Measurements from ENCODE around the gene ZNF532. TPM values are rescaled to one million over a fixed set of nuclear protein-coding genes. Genes with fewer than 3 reads are reported as not detected.
"Not testable (repeated sequence)": the region's sequence is repeated elsewhere in the genome, so short reads cannot be mapped to it uniquely, and the experiment has no call there.

Gene ZNF532
- total RNA-seq, 1 experiment from 2014 or later, result 118 TPM

GRCh38 chr18:58820251-58820650, 44.4 kb upstream of the ZNF532 start:
- no peaks in the 10 kb centered on the region for H3K27me3 ChIP-seq (replicated peaks; ENCODE audit: insufficient read depth, low read depth, low read length, poor library complexity)
- no peaks in the 10 kb centered on the region for H3K36me3 ChIP-seq (ENCODE audit: insufficient read depth, low read length, poor library complexity, severe bottlenecking)
- no peak for DNase-seq (ENCODE audit: low spot score)
- ChIA-PET CTCF (no interaction called here), POLR2A (ENCODE audit: low non-redundant PET) (no interaction called here)
- intact Hi-C loops (cut with micrococcal nuclease; ENCODE audit: unreplicated experiment), result no loop called here
- no peak overlapping the region for H3K4me3 ChIP-seq (ENCODE audit: low read depth, low read length, poor library complexity, severe bottlenecking)
- no TSS peak for BruUV-seq (replicated peaks)
- no peaks in the 10 kb centered on the region for H3K9me3 ChIP-seq (ENCODE audit: low read depth, low read length, poor library complexity, severe bottlenecking)
- TF ChIP-seq EZH2 (IDR thresholded peaks at IDR 0.05; ENCODE audit: borderline replicate concordance, low read depth, low read length, poor library complexity, severe bottlenecking) (no peak), CTCF (conservative IDR thresholded peaks at IDR 0.05; ENCODE audit: low read depth, low read length) (no peak)
- H3K4me1 ChIP-seq (ENCODE audit: insufficient read depth, low read length, poor library complexity, severe bottlenecking), result peaks cover 9% of the 10 kb centered on the region
- H3K27ac ChIP-seq (ENCODE audit: low read depth, low read length, poor library complexity, severe bottlenecking), result no peak overlapping the region

- H3K27ac ChIP-seq (ENCODE audit: low read depth, low read length, poor library complexity, severe bottlenecking), result no peak overlapping the region
- H3K36me3 ChIP-seq (ENCODE audit: insufficient read depth, low read length, poor library complexity, severe bottlenecking), result no peaks in the 10 kb centered on the region
- intact Hi-C loops (cut with micrococcal nuclease; ENCODE audit: unreplicated experiment), result no loop called here
- no peaks in the 10 kb centered on the region for H3K27me3 ChIP-seq (replicated peaks; ENCODE audit: insufficient read depth, low read depth, low read length, poor library complexity)
- no peak for DNase-seq (ENCODE audit: low spot score)
- H3K4me1 ChIP-seq (ENCODE audit: insufficient read depth, low read length, poor library complexity, severe bottlenecking), result peaks cover 9% of the 10 kb centered on the region
- ChIA-PET POLR2A (ENCODE audit: low non-redundant PET) (no interaction called here), CTCF (interaction anchor here (0.7 kb wide), 1 partner anchor 230 kb away, joined by 3 read pairs; no protein-coding TSS in a partner anchor)
- H3K9me3 ChIP-seq (ENCODE audit: low read depth, low read length, poor library complexity, severe bottlenecking), result no peaks in the 10 kb centered on the region
- TF ChIP-seq CTCF (conservative IDR thresholded peaks at IDR 0.05; ENCODE audit: low read depth, low read length), result no peak
- H3K4me3 ChIP-seq (ENCODE audit: low read depth, low read length, poor library complexity, severe bottlenecking), result no peak overlapping the region
- BruUV-seq (replicated peaks), result no TSS peak
Measured at GRCh38 chr18:58822944-58823343, 41.7 kb upstream of the ZNF532 start.

- intact Hi-C loops (cut with micrococcal nuclease; ENCODE audit: unreplicated experiment), result no loop called here
- ChIA-PET CTCF (no interaction called here), POLR2A (ENCODE audit: low non-redundant PET) (no interaction called here)
- H3K4me1 ChIP-seq (ENCODE audit: insufficient read depth, low read length, poor library complexity, severe bottlenecking), result peaks cover 9% of the 10 kb centered on the region
- no TSS peak for BruUV-seq (replicated peaks)
- no peak overlapping the region for H3K27ac ChIP-seq (ENCODE audit: low read depth, low read length, poor library complexity, severe bottlenecking)
- H3K36me3 ChIP-seq (ENCODE audit: insufficient read depth, low read length, poor library complexity, severe bottlenecking), result no peaks in the 10 kb centered on the region
- H3K9me3 ChIP-seq (ENCODE audit: low read depth, low read length, poor library complexity, severe bottlenecking), result no peaks in the 10 kb centered on the region
- no peak overlapping the region for H3K4me3 ChIP-seq (ENCODE audit: low read depth, low read length, poor library complexity, severe bottlenecking)
- DNase-seq (ENCODE audit: low spot score), result no peak
- TF ChIP-seq EZH2 (IDR thresholded peaks at IDR 0.05; ENCODE audit: borderline replicate concordance, low read depth, low read length, poor library complexity, severe bottlenecking) (no peak), CTCF (conservative IDR thresholded peaks at IDR 0.05; ENCODE audit: low read depth, low read length) (no peak)
- no peaks in the 10 kb centered on the region for H3K27me3 ChIP-seq (replicated peaks; ENCODE audit: insufficient read depth, low read depth, low read length, poor library complexity)
Measured at GRCh38 chr18:58823412-58823811, 41.3 kb upstream of the ZNF532 start.

- H3K9me3 ChIP-seq (ENCODE audit: low read depth, low read length, poor library complexity, severe bottlenecking); H3K27me3 ChIP-seq (replicated peaks; ENCODE audit: insufficient read depth, low read depth, low read length, poor library complexity); H3K27ac ChIP-seq (ENCODE audit: low read depth, low read length, poor library complexity, severe bottlenecking); DNase-seq (ENCODE audit: low spot score); CTCF ChIA-PET; BruUV-seq (replicated peaks); POLR2A ChIA-PET (ENCODE audit: low non-redundant PET); intact Hi-C loops (cut with micrococcal nuclease; ENCODE audit: unreplicated experiment); H3K36me3 ChIP-seq (ENCODE audit: insufficient read depth, low read length, poor library complexity, severe bottlenecking); H3K4me1 ChIP-seq (ENCODE audit: insufficient read depth, low read length, poor library complexity, severe bottlenecking); H3K4me3 ChIP-seq (ENCODE audit: low read depth, low read length, poor library complexity, severe bottlenecking): not testable (repeated sequence)
Measured at GRCh38 chr18:58826926-58827325, 37.8 kb upstream of the ZNF532 start.
